GM13976 (cell line): ENCODE measurements around the gene DNAJA2.
A peak's percentile ranks its signal among the peaks of the same experiment; 100 is the strongest.

Source experiments
- DNase-seq: peaks from one replicate; pipeline ENCODE4 v3.0.0; 2012; ENCODE audit warnings: low spot score
- in situ Hi-C: fragments of 300-500 bp; cut with MboI; formaldehyde crosslinking; loops from one replicate; pipeline ENCODE4 v1.12.0; 2022; ENCODE audit warnings: low sequenced_read_pairs, mixed read lengths, inconsistent platforms; ENCODE audit not compliant: unreplicated experiment
- TF ChIP-seq, protein P1 (sequence below): IDR thresholded peaks from 2 replicates; pipeline ENCODE4 v1.5.1; 2012; ENCODE audit warnings: borderline replicate concordance, mild to moderate bottlenecking; ENCODE audit not compliant: insufficient read depth; ENCODE audit errors: extremely low read depth, missing control alignments, control extremely low read depth

The DNAJA2 gene

DNA sequence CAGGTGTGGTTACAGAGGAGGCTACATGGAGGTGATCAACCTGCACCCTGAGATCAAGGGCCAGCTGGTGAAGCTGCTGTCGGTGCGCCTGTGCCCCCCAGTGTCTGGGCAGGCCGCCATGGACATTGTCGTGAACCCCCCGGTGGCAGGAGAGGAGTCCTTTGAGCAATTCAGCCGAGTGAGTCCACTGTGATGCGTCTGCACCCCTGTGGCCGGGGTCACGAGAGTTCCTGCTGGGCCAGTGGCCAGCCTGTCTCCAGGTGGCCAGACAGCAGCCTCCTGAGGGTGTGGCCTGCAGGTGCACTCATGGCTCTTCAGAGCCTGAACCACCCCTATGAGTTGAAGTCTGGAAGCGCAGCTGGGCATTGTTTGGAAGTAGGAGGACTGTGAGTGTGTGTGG is 51.2 kb downstream of the DNAJA2 start:
- DNase-seq, result no peak
- in situ Hi-C loops, result no loop called here
- TF ChIP-seq, protein P1, sequence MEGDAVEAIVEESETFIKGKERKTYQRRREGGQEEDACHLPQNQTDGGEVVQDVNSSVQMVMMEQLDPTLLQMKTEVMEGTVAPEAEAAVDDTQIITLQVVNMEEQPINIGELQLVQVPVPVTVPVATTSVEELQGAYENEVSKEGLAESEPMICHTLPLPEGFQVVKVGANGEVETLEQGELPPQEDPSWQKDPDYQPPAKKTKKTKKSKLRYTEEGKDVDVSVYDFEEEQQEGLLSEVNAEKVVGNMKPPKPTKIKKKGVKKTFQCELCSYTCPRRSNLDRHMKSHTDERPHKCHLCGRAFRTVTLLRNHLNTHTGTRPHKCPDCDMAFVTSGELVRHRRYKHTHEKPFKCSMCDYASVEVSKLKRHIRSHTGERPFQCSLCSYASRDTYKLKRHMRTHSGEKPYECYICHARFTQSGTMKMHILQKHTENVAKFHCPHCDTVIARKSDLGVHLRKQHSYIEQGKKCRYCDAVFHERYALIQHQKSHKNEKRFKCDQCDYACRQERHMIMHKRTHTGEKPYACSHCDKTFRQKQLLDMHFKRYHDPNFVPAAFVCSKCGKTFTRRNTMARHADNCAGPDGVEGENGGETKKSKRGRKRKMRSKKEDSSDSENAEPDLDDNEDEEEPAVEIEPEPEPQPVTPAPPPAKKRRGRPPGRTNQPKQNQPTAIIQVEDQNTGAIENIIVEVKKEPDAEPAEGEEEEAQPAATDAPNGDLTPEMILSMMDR, result no peak

DNA sequence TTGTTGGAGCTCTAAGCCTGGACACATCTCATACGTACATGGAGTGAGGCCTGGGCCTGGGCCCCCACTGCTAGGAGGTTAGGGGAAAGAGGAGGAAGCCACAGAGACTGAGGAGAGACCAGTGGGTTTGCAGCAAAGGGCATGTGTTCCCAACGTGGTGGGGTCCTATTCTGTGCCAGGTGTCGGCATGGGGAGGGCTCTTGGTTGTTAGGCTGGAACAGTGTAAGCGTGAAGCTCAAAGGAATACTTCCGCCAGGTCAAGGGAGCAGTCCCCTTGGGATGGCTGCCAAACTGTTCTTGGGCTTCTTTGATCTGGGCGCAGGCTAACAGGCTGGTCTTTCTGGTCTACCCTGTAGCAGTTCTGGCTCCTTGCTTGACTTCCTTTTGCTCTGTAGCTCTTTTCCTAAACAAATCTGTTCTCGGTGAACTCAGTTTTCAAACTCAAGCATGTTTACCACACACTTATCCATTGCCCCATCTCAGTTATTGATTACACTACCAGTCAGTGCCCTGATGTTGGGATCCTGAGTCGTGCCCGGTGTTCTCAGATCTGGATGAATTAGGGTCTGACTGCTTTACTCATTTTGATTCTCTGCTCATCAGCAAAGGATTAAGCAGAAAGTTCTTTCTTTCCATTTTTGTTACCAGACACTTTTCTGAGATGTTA is 52.9 kb downstream of the DNAJA2 start:
- no peak for DNase-seq
- TF ChIP-seq, protein P1, result no peak
- in situ Hi-C loops, result no loop called here

DNA sequence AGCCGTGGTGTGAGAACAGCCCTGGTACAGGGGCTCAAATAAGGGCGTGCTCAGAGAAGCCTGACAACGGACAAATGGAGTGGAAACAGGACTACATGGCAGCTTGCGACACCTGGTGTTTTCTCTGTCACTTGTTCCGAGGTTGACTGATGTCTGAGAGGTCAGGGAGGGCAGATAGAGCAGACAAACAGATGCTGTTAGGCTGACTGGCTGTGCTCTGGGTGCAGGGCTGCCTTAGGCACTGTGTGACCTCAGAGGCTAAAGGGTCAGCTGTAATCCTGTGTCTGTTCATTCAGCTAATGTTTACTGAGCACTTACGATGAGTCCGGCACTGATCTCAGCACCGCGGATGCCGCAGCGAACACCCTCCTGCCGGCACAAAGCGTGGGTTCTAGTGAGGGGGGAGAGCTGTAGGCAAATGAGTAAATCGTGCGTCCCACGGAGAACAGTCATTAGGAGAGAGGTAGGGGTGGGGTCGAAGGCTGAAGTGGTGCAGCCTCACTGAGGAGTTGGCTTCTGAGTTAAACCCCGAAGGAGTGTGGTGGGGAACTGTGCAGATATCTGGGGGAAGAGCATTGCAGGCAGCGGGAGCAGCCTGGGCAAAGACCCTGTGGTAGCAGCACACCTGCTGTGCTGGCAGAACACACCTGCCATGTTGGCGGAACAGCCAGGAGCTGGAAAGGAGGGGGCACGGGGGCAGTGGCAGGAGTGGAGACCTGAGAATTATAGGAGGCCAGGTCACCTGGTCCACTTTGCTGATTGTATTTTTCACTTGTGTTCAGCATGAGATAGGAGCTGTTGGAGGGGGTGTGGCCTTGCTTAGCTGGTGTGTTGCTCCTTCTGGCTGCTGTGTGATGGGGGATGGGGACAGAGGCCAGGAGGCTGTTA is 54.3 kb downstream of the DNAJA2 start:
- in situ Hi-C loops, result loop anchor here (5.0 kb wide), 2 partner anchors 72 to 247 kb away; no protein-coding TSS in a partner anchor
- TF ChIP-seq, protein P1, result peak; percentile 30
- peak; percentile 86 for DNase-seq

DNA sequence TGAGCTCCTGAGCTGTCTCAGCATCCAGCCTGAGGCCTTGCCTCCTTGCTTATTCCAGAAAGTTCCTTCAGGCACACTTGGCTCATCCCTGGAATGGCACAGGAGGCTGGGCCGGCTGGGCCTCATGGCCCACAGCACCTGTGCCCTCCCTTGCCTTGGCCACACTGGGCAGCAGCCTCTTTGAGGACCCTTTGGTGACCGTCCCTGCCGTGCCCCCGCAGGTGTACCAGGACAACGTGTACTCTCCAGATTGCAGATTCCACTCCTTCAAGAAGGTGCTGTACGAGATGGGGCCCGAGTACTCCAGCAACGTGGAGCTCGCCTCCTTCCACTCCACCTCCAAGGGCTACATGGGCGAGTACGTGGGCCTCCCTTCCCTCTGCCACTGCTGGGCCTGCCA is 55.1 kb downstream of the DNAJA2 start:
- DNase-seq, result no peak
- TF ChIP-seq, protein P1, result no peak
- in situ Hi-C loops, result loop anchor here (5.0 kb wide), 2 partner anchors 71 to 246 kb away; no protein-coding TSS in a partner anchor

DNA sequence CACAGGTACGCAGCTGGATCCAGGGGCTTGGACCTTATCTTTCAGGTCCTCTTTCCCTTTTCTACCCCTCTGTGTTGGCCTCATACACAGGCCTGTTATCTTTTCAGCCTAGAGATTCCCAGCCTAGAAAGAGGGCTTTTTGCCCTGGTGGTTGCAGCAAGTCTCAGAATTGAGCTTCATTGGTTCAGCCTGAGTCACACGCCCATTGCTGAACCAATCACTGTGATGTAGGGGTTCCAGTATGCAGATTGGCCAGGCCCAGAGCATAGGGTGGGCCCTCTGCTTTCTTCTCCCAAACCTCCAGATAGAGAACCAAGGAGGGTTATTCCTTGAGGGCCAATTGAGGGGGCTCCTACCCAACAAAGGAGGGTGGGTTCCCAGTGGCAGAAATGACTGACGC is 56.5 kb downstream of the DNAJA2 start:
- DNase-seq, result no peak
- in situ Hi-C loops, result loop anchor here (5.0 kb wide), 2 partner anchors 70 to 245 kb away; no protein-coding TSS in a partner anchor

DNA sequence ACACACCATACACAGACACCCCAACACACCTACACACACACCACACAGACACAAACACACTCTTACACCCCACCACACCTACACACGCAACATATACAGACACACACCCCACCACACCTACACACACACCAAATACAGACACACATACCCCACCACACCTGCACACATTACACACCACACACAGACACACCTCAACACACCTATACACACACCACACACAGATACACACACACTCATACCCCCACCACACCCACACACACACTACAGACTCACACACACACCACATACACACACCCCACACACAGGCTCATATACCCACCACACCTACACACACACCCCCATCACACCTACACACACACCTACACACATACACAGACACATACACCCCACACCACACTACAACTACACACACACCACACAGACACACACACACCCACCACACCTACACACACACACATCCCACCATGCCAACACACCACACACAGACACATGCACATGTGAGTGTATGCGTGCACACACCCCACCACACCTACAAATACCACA is 57.9 kb downstream of the DNAJA2 start:
- DNase-seq, result no peak
- TF ChIP-seq, protein P1, result no peak
- in situ Hi-C loops, result loop anchor here (5.0 kb wide), 2 partner anchors 68 to 243 kb away; no protein-coding TSS in a partner anchor

More for the DNA sequence above, 56.5 kb downstream of the DNAJA2 start:
- TF ChIP-seq, protein P1, result no peak
